T-helper 17 cell (primary cell): Measurements from ENCODE around the gene TAC3. TPM values are rescaled to one million over a fixed set of nuclear protein-coding genes. Genes with fewer than 3 reads are reported as not detected.
"Not testable (repeated sequence)": the region's sequence is repeated elsewhere in the genome, so short reads cannot be mapped to it uniquely, and the experiment has no call there.

Source experiments
- ATAC-seq: fragments of 150-1000 bp; cut with Tn5 transposase; 2 replicates; pipeline ENCODE4 v1.10.0; 2021; ENCODE audit warnings: mild to moderate bottlenecking, moderate library complexity
- DNase-seq, 3 donors: peaks; one replicate each; pipeline versions ENCODE4 v3.0.0 to v3.0.0-alpha.2; 2020 to 2021
- H3K9me3 ChIP-seq: one replicate; pipeline ENCODE4 v1.7.0; 2013; ENCODE audit warnings: low read length, mild to moderate bottlenecking; ENCODE audit not compliant: control insufficient read depth, poor library complexity, severe bottlenecking
- H3K27ac Mint-ChIP-seq: one replicate; pipeline ENCODE4 v1.8.0; 2022; ENCODE audit warnings: mild to moderate bottlenecking, moderate library complexity, mixed read lengths
- H3K27me3 Mint-ChIP-seq: one replicate; pipeline ENCODE4 v1.8.0; 2022; ENCODE audit warnings: mixed read lengths
- H3K36me3 Mint-ChIP-seq: one replicate; pipeline ENCODE4 v1.8.0; 2022; ENCODE audit warnings: low read depth, mixed read lengths
- H3K4me1 Mint-ChIP-seq: one replicate; pipeline ENCODE4 v1.8.0; 2022; ENCODE audit warnings: mild to moderate bottlenecking, mixed read lengths
- H3K4me3 Mint-ChIP-seq: one replicate; pipeline ENCODE4 v1.8.0; 2022; ENCODE audit warnings: mild to moderate bottlenecking, moderate library complexity, mixed read lengths
- total RNA-seq, 4 donors: library from RNA in 2 of 4; stranded (reverse) in 2 of 4; gene quantifications; one replicate each; pipeline ENCODE4 v1.2.3 and lab custom pipeline; 2022 to 2026

The TAC3 gene
- total RNA-seq: not detected
- 0 reads per million in 2 donors for total RNA-seq (lab: John Stamatoyannopoulos, UW)

DNA sequence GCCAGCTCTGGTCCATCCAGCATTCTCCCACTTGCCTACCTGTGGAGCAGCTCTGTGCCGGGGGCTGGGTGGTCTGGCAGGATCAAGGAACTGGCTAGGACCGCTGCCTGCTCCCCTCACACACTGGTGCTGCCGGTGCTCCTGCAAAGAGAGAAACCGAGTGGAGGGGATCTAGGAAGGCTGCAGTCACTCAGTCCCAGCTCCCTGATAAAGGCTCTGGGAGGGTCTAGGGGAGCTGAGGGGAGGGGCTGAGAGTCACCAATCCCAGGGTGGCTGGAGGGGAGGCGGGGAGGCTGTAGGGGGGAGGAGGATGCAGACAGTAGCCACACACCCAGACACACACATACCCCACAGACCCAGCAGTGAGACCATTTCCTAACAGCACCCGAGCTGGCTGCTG, at the start of gene TAC3:
Gene TAC3, minus strand, starts transcription at position 182 of the 400 bp plus-strand sequence. CDS start 732 bp downstream, outside the sequence.
- Mint-ChIP-seq H3K27me3 (peaks cover 22% of the 10 kb centered on the region), H3K4me3 (no peak within 1 kb of the TSS), H3K4me1 (peaks cover 13% of the 10 kb centered on the region), H3K27ac (no peak within 1 kb of the TSS), H3K36me3 (peaks cover 4% of the 10 kb centered on the region)
- no peak for DNase-seq
- ATAC-seq: no peak
- no peaks in the 10 kb centered on the region for H3K9me3 ChIP-seq

DNA sequence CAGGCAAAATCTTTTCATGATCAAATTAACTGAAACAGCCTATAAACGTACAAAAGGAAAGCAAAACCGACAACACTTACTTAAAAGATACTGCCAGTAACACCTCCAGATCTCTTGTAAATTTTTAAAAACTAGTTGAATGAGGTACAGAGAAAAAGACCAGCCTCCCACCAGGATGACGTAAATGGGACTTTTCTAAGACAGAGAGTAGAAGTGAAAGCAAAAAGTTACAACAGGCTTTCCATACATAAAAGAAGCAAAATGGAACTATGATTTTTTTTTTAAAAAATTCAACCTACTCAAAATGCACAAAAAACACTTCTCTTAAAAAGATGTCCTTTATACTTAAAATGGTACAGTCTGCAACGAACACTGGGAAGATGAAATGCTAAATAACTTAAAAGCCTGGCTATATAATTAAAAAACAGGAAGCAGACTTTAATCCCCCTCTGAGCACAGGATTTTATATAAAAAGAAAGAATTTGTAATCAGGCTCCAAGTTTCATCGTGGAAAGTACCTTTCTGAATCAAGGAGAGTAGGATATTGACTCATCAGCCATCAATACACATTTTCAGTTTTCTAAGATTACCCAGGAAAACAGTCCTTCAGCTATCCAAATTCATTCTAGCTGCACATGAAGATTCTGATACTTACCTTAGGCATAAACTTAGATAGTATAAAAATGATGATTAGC, 47.8 kb upstream of the TAC3 start:
- ATAC-seq (peak; percentile 97), DNase-seq (no peak)
- H3K4me1 Mint-ChIP-seq: peaks cover 8% of the 10 kb centered on the region
- H3K27me3 Mint-ChIP-seq: no peaks in the 10 kb centered on the region
- H3K4me3 Mint-ChIP-seq: peak overlapping the region; percentile 78
- peak overlapping the region; percentile 94 for H3K27ac Mint-ChIP-seq
- H3K9me3 ChIP-seq: no peaks in the 10 kb centered on the region
- peaks cover 3% of the 10 kb centered on the region for H3K36me3 Mint-ChIP-seq

DNA sequence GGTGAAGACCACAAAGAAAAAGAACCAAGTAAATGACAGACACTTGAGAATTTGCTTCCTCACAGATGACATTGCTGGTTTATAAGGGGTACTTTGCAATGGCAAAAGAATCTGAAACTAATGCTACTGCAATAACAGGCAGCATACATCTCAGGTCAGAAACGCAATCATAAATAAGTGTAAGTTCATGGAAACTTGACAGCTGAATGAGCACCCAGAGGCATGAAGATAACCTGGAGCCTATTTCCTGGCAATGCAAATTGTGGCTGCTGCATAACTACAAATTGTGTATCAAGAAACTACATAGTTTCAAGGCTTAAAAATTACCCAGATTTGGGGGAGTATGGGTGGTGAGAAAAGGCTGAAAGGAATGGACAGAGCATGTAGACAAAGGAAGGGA, 42.1 kb upstream of the TAC3 start:
- H3K27me3 Mint-ChIP-seq: no peaks in the 10 kb centered on the region
- peaks cover 4% of the 10 kb centered on the region for H3K36me3 Mint-ChIP-seq
- no peaks in the 10 kb centered on the region for H3K9me3 ChIP-seq
- peaks cover 3% of the 10 kb centered on the region for H3K4me1 Mint-ChIP-seq
- H3K27ac Mint-ChIP-seq: no peak overlapping the region
- ATAC-seq: no peak
- DNase-seq: no peak
- no peak overlapping the region for H3K4me3 Mint-ChIP-seq

DNA sequence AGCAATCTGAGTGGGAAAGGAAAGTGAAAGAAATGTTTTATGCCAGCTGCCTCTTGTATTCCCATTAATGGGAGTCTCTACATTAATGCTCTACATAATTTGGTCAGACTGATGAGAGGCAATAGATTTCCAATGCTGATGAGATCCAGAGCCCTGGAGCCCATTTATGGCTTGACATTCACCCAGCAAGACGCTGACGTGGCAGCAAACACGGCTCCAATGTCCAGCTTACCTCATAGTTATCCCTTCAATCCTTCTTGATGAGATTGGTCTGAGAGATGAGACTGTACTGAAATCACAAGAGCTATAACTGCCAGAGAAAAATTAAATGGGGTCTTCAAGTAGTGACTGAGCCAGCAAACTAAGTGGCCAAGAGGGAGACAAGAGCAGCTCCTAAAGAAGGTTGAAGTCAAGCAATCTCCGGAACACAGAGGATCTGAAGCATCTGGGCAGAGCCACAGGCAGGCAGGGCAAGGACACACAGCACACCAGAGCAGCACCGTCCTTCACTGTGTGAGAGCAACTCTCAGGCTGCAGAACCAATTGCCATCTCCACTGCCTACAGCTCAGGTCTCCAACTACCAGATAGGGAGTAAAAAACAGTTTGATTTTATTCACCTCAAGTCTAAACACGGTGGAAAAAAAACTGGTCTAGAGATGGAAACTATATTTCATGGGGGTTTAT, 40.9 kb upstream of the TAC3 start:
- Mint-ChIP-seq H3K36me3 (peaks cover 4% of the 10 kb centered on the region), H3K27ac (no peak overlapping the region), H3K27me3 (no peaks in the 10 kb centered on the region), H3K4me1 (peaks cover 3% of the 10 kb centered on the region), H3K4me3 (no peak overlapping the region)
- ATAC-seq: no peak
- DNase-seq: no peak
- no peaks in the 10 kb centered on the region for H3K9me3 ChIP-seq

DNA sequence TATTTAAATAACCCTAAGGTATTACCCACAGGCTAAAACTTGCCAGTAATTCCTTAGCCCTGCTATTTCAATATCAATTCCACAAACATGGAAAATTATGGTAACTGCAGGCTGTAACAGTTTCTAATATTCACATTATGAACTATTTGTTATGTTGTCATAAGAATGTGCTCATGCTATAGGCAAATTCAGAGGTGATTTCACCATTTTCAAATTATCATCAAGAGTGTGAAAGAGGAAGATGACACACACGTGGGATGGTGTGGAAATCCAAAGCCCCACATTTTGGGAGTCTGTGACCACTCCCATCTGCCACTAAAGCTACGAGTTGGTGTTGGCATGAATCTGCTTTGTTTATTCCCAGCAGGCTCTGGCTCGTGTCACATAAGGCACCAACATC, 39.5 kb upstream of the TAC3 start:
- Mint-ChIP-seq H3K27ac (no peak overlapping the region), H3K27me3 (no peaks in the 10 kb centered on the region), H3K4me3 (no peak overlapping the region), H3K4me1 (peaks cover 3% of the 10 kb centered on the region), H3K36me3 (peaks cover 4% of the 10 kb centered on the region)
- H3K9me3 ChIP-seq: no peaks in the 10 kb centered on the region
- DNase-seq: no peak
- no peak for ATAC-seq

DNA sequence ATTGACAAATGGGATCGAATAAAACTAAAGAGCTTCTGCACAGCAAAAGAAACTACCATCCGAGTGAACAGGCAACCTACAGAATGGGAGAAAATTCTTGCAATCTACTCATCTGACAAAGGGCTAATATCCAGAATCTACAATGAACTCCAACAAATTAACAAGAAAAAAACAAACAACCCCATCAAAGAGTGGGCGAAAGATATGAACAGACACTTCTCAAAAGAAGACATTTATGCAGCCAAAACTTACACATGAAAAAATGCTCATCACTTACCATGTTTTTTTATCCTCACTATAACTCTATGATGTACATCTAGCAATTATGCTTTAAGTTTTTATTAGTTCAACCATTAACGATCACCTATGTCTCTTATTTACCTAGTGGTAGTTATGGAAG, 37.6 kb upstream of the TAC3 start:
- H3K36me3 Mint-ChIP-seq, DNase-seq, H3K9me3 ChIP-seq, H3K27me3 Mint-ChIP-seq, H3K27ac Mint-ChIP-seq, ATAC-seq, H3K4me1 Mint-ChIP-seq, H3K4me3 Mint-ChIP-seq: not testable (repeated sequence)

DNA sequence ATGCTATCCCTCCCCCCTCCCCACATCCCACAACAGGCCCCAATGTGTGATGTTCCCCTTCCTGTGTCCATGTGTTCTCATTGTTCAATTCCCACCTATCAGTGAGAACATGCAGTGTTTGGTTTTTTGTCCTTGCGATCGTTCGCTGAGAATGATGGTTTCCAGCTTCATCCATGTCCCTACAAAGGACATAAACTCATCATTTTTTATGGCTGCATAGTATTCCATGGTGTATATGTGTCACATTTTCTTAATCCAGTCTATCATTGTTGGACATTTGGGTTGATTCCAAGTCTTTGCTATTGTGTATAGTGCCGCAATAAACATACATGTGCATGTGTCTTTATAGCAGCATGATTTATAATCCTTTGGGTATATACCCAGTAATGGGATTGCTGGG, 36.8 kb upstream of the TAC3 start:
- not testable (repeated sequence) for H3K9me3 ChIP-seq, H3K27ac Mint-ChIP-seq, DNase-seq, H3K27me3 Mint-ChIP-seq, H3K4me3 Mint-ChIP-seq, ATAC-seq, H3K36me3 Mint-ChIP-seq, H3K4me1 Mint-ChIP-seq

DNA sequence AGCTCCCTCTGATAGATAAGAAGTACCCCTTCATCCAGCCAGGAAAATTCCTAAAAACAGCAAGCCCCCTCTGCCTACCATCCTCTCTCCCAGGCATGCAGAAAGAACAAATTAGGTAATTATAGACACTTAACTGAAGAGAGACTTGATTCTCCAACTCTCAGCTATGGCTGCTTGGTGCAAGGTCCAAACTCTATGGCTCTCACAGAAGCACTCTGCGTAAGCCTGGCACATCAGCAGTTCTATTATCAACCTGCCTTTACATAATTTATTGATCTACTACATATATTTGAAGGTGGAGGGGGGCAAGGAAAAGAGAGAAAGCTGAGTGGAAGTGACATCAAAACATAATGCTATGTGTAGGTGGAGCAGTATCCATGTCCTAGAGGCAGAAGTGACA, 34.7 kb upstream of the TAC3 start:
- ATAC-seq: no peak
- no peak overlapping the region for H3K27ac Mint-ChIP-seq
- no peak overlapping the region for H3K4me3 Mint-ChIP-seq
- no peaks in the 10 kb centered on the region for H3K9me3 ChIP-seq
- DNase-seq: no peak
- H3K36me3 Mint-ChIP-seq: peaks cover 2% of the 10 kb centered on the region
- peaks cover 16% of the 10 kb centered on the region for H3K4me1 Mint-ChIP-seq
- peaks cover 4% of the 10 kb centered on the region for H3K27me3 Mint-ChIP-seq

DNA sequence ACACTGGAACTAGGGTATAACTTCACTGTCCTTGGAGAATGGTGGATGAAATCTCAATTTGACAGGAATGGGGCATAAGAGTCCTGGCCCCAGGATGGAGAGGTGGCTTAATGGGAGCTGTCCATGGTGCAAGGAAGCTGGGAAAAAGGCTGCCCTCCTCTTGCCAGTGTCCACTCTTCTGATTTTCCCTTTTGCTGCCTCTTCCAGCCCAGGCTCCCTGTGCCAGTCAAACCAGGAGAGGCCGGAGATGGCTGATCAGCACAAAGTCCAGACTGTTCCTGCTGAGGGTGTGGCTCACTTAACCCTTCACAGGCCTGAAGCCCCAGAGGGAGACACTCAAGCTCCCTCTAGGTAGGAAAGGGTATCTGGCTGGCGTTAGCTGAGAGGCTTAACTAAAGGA, 33.6 kb upstream of the TAC3 start, which contains the start of gene MYO1A:
Gene MYO1A, minus strand, starts transcription at position 240 of the 400 bp plus-strand sequence. CDS start 1,806 bp downstream, outside the sequence.
- no peaks in the 10 kb centered on the region for H3K9me3 ChIP-seq
- Mint-ChIP-seq H3K4me3 (no peak within 1 kb of the TSS), H3K36me3 (peaks cover 2% of the 10 kb centered on the region), H3K27me3 (peaks cover 14% of the 10 kb centered on the region), H3K27ac (no peak within 1 kb of the TSS), H3K4me1 (peaks cover 18% of the 10 kb centered on the region)
- ATAC-seq (no peak), DNase-seq (no peak)

DNA sequence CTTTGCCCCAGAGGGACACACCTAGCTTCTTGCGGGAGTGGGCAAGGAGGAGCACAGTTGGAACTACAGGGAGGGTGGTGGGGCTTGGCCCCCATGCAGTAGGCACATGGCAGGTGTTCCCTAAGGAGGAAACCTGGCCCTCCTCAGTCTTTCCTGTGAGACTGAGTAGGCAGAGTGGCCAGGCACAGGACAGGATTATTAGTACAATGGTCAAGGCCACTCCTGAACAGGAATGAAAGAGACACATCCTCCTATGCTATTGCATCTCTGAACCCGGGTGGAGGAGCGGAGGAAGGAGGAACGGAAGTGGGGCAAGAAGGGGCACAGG, 32.8 kb upstream of the TAC3 start:
- DNase-seq: no peak
- Mint-ChIP-seq H3K27me3 (peaks cover 14% of the 10 kb centered on the region), H3K36me3 (peaks cover 2% of the 10 kb centered on the region), H3K27ac (no peak overlapping the region), H3K4me1 (peaks cover 18% of the 10 kb centered on the region), H3K4me3 (no peak overlapping the region)
- no peaks in the 10 kb centered on the region for H3K9me3 ChIP-seq
- no peak for ATAC-seq

DNA sequence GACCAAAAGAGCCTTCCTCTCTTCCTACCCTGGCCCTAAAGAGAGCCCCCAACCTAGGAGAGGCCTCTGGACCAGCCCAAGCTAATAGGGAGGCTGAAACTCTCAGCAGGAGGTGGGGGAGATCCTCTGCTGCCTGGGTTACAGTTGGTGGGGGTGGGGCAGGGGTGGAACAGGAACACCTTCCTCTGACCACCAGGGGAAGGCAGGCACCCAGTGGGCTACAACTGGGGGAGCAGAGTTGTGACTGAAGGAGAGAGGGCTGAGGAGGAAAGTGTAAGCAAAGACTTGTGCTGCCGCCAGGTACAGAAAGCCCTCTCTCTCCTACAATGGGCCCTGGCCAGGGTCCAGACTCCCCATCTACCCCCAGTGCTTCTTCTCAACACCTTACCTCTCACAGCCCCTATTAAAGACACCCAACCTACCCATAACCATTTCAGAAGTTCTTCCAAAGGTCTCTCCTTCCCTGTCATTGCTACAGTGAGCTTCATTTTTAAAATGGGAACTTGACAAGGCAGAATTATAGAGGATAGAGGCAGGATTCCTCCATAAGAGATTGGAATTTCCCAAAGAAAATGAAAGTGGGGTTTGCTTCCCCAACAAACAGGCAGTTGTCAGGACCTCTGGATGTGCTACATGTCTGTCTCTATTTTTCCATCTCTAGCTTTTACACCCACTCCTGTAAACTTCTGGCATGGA, 32.2 kb upstream of the TAC3 start:
- no peaks in the 10 kb centered on the region for H3K9me3 ChIP-seq
- peaks cover 18% of the 10 kb centered on the region for H3K4me1 Mint-ChIP-seq
- peaks cover 18% of the 10 kb centered on the region for H3K27me3 Mint-ChIP-seq
- H3K36me3 Mint-ChIP-seq: peaks cover 2% of the 10 kb centered on the region
- ATAC-seq (no peak), DNase-seq (no peak)
- H3K27ac Mint-ChIP-seq: no peak overlapping the region
- no peak overlapping the region for H3K4me3 Mint-ChIP-seq

DNA sequence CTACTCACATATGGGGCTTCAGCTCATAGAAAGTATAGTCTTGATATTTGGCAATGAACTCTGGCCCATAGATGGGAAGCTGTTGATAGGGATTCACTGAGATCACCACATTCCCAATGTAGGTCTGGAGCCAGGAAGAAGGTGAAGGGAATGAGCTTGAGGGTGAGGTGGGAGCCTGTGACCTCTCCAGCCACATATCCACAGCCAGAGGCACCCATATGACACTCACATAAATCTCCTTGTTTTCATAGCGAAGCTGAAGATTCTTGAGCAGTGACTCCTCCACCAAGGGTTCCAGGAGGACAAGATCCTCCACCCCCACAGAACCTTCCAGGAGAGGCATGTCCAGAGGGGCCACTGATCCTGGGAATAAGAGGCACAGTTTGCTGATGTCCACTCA, 31.7 kb upstream of the TAC3 start:
- Mint-ChIP-seq H3K36me3 (peaks cover 2% of the 10 kb centered on the region), H3K4me3 (no peak overlapping the region), H3K4me1 (peaks cover 18% of the 10 kb centered on the region), H3K27me3 (peaks cover 23% of the 10 kb centered on the region), H3K27ac (peak overlapping the region; percentile 0)
- ATAC-seq: no peak
- DNase-seq: no peak
- no peaks in the 10 kb centered on the region for H3K9me3 ChIP-seq
